Heart left ventricle (tissue), 16 donors: ENCODE measurements around the gene CLN3. TPM values are rescaled to one million over a fixed set of nuclear protein-coding genes. Genes with fewer than 3 reads are reported as not detected.

Experiments used
- ATAC-seq, 4 donors: fragments of 200-7000 bp; cut with Tn5 transposase; one replicate each; pipeline ENCODE4 v1.9.1; 2020 to 2022; ENCODE audit warnings: moderate library complexity in 4 of 4, mild to moderate bottlenecking in 3 of 4, moderate number of reproducible peaks in 1 of 4
- DNase-seq, 5 donors: peaks; one replicate each; pipeline ENCODE4 v3.0.0-alpha.2; 2020
- H3K27ac ChIP-seq, 12 donors: fragments of 200-600 bp; sonication (generic) in 4 of 12; one replicate each; pipeline versions ENCODE4 v1.5.0 to v1.8.0; 2016 to 2022; ENCODE audit warnings: mild to moderate bottlenecking in 2 of 12
- H3K27me3 ChIP-seq, 9 donors: fragments of 200-600 bp; sonication (generic) in 2 of 9; one replicate each; pipeline versions ENCODE4 v1.5.1 to v1.8.0; 2016 to 2022; ENCODE audit warnings: mild to moderate bottlenecking in 3 of 9
- H3K36me3 ChIP-seq, 9 donors: fragments of 200-600 bp; sonication (generic) in 2 of 9; one replicate each; pipeline versions ENCODE4 v1.5.0 to v1.8.0; 2018 to 2022; ENCODE audit warnings: mild to moderate bottlenecking in 2 of 9
- H3K4me1 ChIP-seq, 12 donors: fragments of 200-600 bp; sonication (generic) in 4 of 12; one replicate each; pipeline versions ENCODE4 v1.5.0 to v1.8.0; 2016 to 2022; ENCODE audit warnings: mild to moderate bottlenecking in 3 of 12
- H3K4me3 ChIP-seq, 12 donors: fragments of 200-600 bp; sonication (generic) in 4 of 12; one replicate each; pipeline versions ENCODE4 v1.5.0 to v1.8.0; 2017 to 2022; ENCODE audit warnings: mild to moderate bottlenecking in 9 of 12, moderate library complexity in 4 of 12
- H3K9me3 ChIP-seq, 12 donors: fragments of 200-600 bp; sonication (generic) in 4 of 12; one replicate each; pipeline versions ENCODE4 v1.5.0 to v1.8.0; 2016 to 2022; ENCODE audit warnings: mild to moderate bottlenecking in 1 of 12
- CTCF ChIP-seq, 12 donors: fragments of 200-600 bp; sonication (generic) in 4 of 12; IDR thresholded peaks; one replicate each; pipeline versions ENCODE4 v1.5.0 to v1.8.0; 2018 to 2022; ENCODE audit warnings: antibody characterized with exemption in 12 of 12, mild to moderate bottlenecking in 5 of 12
- POLR2A ChIP-seq, 2 donors: fragments of 450-650 bp; IDR thresholded peaks; one replicate each; pipeline ENCODE4 v1.6.1; 2017; ENCODE audit warnings: antibody characterized with exemption in 2 of 2, mild to moderate bottlenecking in 2 of 2, moderate library complexity in 2 of 2
- WGBS, 4 donors: extraction: QIAGEN DNeasy Blood & Tissue Kit in 2 of 4; methylation state at CpG; one replicate each; pipeline versions ENCODE4 v1.1.5 to v1.1.7; 2013 to 2018; 5-methylcytosine and 5-hydroxymethylcytosine counted together
- intact Hi-C, 10 donors: fragments of 100-400 bp; cut with DNase I; formaldehyde crosslinking; loops; one replicate each; pipeline versions ENCODE4 v1.11.1 to v1.14.2; 2022
- polyA plus RNA-seq, 2 donors: library from polyadenylated mRNA; stranded (reverse); fragments of 200-250 nt; gene quantifications; one replicate each; pipeline ENCODE4 v1.2.3, GENCODE V29; 2013
- total RNA-seq, 9 donors: library from RNA; depleted of rRNA in 2 of 9; stranded (reverse); fragments of >200 nt in 2 of 9; fragmentation: NEBNext Ultra II Directional in 3 of 9; extraction: Animal tissue kit (Norgen Biotek cat#: 25700) in 3 of 9; gene quantifications; one replicate each; pipeline versions ENCODE4 v1.1.0 to v1.2.4, GENCODE V29; 2016 to 2023
- donor health status: ischemic (EF 13 %, LVEDD 7.1; RV severe dilation, severe dysfunction).
- donor health status: healthy with polysubstance abuse.
- donor health status: DM: no; HTN: yes; CAD: no.
- donor health status: DM: no; HTN: no; CAD: no.
- donor health status: ischemic (EF 25% LVEDD 6.9; RV normal size, moderate dysfunction).
- donor health status: ischemic (EF 25% LVEDD 5.7; RV mildly dilated, moderate dysfunction).
- donor health status: healthy.
- donor health status: DM: yes; HTN: yes; CAD: no.
- donor health status: ischemic (EF 35%, LVEDD 5.7; RV mildly dilated, moderate dysfunction).
- donor health status: nonischemic (EF 11% LVEDD 7.7; RV severe dilation, severe dysfunction).
- donor health status: DM: yes; HTN: yes; CAD: no.
- donor health status: PGD.
- donor health status: ischemic (EF 29% LVEDD 5.4; RV normal size, mild dysfunction).
- donor health status: nonischemic (EF 23%, LVEDD 6.1; RV moderate dilation, normal function).

CLN3 gene
- total and polyA plus RNA-seq, 11 donors, result 8.8 to 23.9 (median 14.2) TPM

DNA sequence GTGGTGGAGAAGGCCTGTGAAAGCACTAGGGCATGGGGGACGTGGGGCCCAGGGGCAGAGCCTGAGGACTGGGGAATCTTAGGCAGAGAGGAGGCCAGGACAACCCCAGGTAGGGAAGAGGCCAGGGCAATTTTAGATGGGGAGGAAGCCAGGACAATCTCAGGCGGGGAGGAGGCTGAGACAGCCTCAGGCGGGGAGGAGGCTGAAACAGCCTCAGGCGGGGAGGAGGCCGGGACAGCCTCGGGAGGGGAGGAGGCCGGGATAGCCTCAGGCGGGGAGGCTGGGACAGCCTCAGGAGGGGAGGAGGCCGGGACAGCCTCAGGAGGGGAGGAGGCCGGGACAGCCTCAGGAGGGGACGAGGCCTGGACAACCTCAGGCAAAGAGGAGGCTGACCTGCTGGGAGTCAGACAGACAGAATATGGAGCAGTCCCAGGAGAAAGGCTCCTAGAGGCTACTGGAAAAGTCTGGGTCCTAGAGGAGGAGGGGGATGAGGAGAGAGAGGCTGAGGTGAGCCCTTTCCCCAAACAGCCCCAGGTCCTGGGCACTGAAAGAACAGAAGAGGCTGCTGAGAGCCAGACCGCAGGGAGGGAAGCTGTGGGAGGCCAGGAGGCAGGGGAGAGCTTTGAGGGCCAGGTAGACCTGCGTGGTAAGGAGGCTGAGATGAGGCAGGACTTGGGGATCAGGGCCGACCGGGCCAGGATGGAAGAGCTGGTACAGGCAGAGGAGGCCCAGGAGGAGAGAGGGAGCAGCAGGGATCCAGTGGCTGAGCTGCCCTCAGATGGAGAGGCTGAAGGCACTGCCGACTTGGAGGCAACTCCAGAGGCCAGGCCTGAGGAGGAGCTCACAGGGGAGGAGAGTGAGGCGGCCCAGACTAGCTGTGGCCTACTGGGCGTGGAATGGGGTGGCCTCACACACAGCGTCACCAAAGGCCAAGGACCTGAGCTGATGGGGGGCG is 4.2 kb upstream of the CLN3 start:
- no peaks in the 10 kb centered on the region for H3K27me3 ChIP-seq
- H3K9me3 ChIP-seq, result no peaks in the 10 kb centered on the region
- TF ChIP-seq POLR2A (IDR thresholded peaks at IDR 0.05), result no peak
- intact Hi-C loops, result loop anchor here in 3 of 10 donors (5.0 to 10.0 kb wide), 4 partner anchors 46 to 201 kb away; partner anchors contain the start of genes SBK1 (in 1 of the 3) and SGF29 (in 1 of the 3)
- peaks cover 0 to 37% (median 2%) of the 10 kb centered on the region in 12 donors for H3K4me1 ChIP-seq
- ATAC-seq, result no peak
- no peak for DNase-seq
- 86 to 91% (median 88%) methylated on average over 19 to 20 of the region's 20 CpGs for WGBS, 4 donors
- H3K4me3 ChIP-seq, result peak overlapping the region in 1 of 12 donors; percentile 59
- H3K36me3 ChIP-seq, result peaks cover 0 to 8% (median 0%) of the 10 kb centered on the region in 9 donors
- peak overlapping the region in 1 of 12 donors; percentile 99 for H3K27ac ChIP-seq

- 78 to 81% (median 79%) methylated on average over 13 of the region's 13 CpGs for WGBS, 4 donors
- TF ChIP-seq CTCF (IDR thresholded peaks at IDR 0.05) (no peak), POLR2A (IDR thresholded peaks at IDR 0.05) (no peak)
- DNase-seq (peak in 1 of 5 donors; percentile 43), ATAC-seq (no peak)
- peaks cover 0 to 46% (median 8%) of the 10 kb centered on the region in 12 donors for H3K4me1 ChIP-seq
- intact Hi-C loops, result loop anchor here in 3 of 10 donors (5.0 to 10.0 kb wide), 4 partner anchors 47 to 200 kb away; partner anchors contain the start of genes SBK1 (in 1 of the 3) and SGF29 (in 1 of the 3)
- no peaks in the 10 kb centered on the region for H3K9me3 ChIP-seq
- peak overlapping the region in 8 of 12 donors; percentile 4 to 59 (median 24) for H3K4me3 ChIP-seq
- no peaks in the 10 kb centered on the region for H3K27me3 ChIP-seq
- peak overlapping the region in 4 of 12 donors; percentile 45 to 99 (median 48) for H3K27ac ChIP-seq
- H3K36me3 ChIP-seq, result peaks cover 0 to 8% (median 0%) of the 10 kb centered on the region in 9 donors
These were observed 3.4 kb upstream of the CLN3 start for GRCh38 chr16:28495098-28495793.

GRCh38 chr16:28494121-28494851 is 2.4 kb upstream of the CLN3 start, which contains the start of gene APOBR:
Gene APOBR, plus strand, starts transcription at chr16:28494643. Its CDS starts 39 bp downstream, at chr16:28494682.
- Histone ChIP-seq H3K4me3 (peak within 1 kb of the TSS in 8 of 12 donors; percentile 4 to 59 (median 24)), H3K9me3 (no peaks in the 10 kb centered on the region), H3K4me1 (peaks cover 0 to 49% (median 9%) of the 10 kb centered on the region in 12 donors), H3K36me3 (peaks cover 0 to 16% (median 0%) of the 10 kb centered on the region in 9 donors), H3K27ac (peak within 1 kb of the TSS in 6 of 12 donors; percentile 14 to 99 (median 46)), H3K27me3 (no peaks in the 10 kb centered on the region)
- peak in 2 of 4 donors; percentile 13 to 33 for ATAC-seq
- TF ChIP-seq CTCF (IDR thresholded peaks at IDR 0.05) (no peak), POLR2A (IDR thresholded peaks at IDR 0.05) (no peak)
- intact Hi-C loops, result loop anchor here in 7 of 10 donors (5.0 to 10.0 kb wide), 6 partner anchors 43 to 199 kb away; partner anchors contain the start of genes SGF29 (in 3 of the 7), NUPR1 (in 2 of the 7) and SBK1 (in 1 of the 7)
- DNase-seq, result peak; percentile 46 to 74 (median 56)
- WGBS, 4 donors, result 59 to 69% (median 64%) methylated on average over 12 of the region's 12 CpGs
